SJCRH30 (cell line): ENCODE results near the gene DAPK1. TPM values are rescaled to one million over a fixed set of nuclear protein-coding genes. Genes with fewer than 3 reads are reported as not detected.

Source experiments
- DNase-seq, 2 experiments: peaks; one replicate each; pipeline ENCODE4 v3.0.0-alpha.2; 2015 to 2020
- H3K27ac ChIP-seq: fragments of 250-450 bp; sonication (Bioruptor Pico); 2 replicates; pipeline ENCODE4 v1.5.1; 2020; ENCODE audit warnings: mild to moderate bottlenecking, moderate library complexity
- H3K27me3 ChIP-seq: fragments of 250-450 bp; sonication (Bioruptor Pico); 2 replicates; pipeline ENCODE4 v1.5.1; 2020; ENCODE audit warnings: mild to moderate bottlenecking, moderate library complexity
- H3K36me3 ChIP-seq: fragments of 250-450 bp; sonication (Bioruptor Pico); 2 replicates; pipeline ENCODE4 v1.5.1; 2020; ENCODE audit warnings: mild to moderate bottlenecking, moderate library complexity
- H3K4me1 ChIP-seq: fragments of 250-450 bp; sonication (Bioruptor Pico); 2 replicates; pipeline ENCODE4 v1.5.1; 2020; ENCODE audit warnings: mild to moderate bottlenecking, moderate library complexity
- H3K4me3 ChIP-seq: fragments of 250-450 bp; sonication (Bioruptor Pico); 2 replicates; pipeline ENCODE4 v1.5.1; 2020; ENCODE audit warnings: mild to moderate bottlenecking, moderate library complexity
- H3K9me3 ChIP-seq: fragments of 250-450 bp; sonication (Bioruptor Pico); replicated peaks from 2 replicates; pipeline ENCODE4 v1.5.1; 2020; ENCODE audit warnings: mild to moderate bottlenecking, moderate library complexity
- total RNA-seq: library from RNA; depleted of rRNA; stranded (reverse); fragments of >200 nt; shearing (Covaris generic); gene quantifications from 2 replicates; pipeline ENCODE4 v1.2.3, GENCODE V29; 2014

Gene DAPK1
- total RNA-seq, 1 experiment from 2014 or later, result 73.5 TPM

- Histone ChIP-seq H3K9me3 (no peaks in the 10 kb centered on the region), H3K36me3 (no peaks in the 10 kb centered on the region), H3K4me3 (no peak overlapping the region), H3K27me3 (no peaks in the 10 kb centered on the region), H3K4me1 (peaks cover 31% of the 10 kb centered on the region), H3K27ac (no peak overlapping the region)
- peak in 1 of 2 experiments; percentile 17 for DNase-seq
Observed at GRCh38 chr9:87716141-87716540, 218.5 kb downstream of the DAPK1 start.

- no peaks in the 10 kb centered on the region for H3K27me3 ChIP-seq
- no peaks in the 10 kb centered on the region for H3K36me3 ChIP-seq
- H3K9me3 ChIP-seq, result no peaks in the 10 kb centered on the region
- H3K27ac ChIP-seq, result no peak overlapping the region
- no peak overlapping the region for H3K4me3 ChIP-seq
- DNase-seq, result no peak
- peaks cover 22% of the 10 kb centered on the region for H3K4me1 ChIP-seq
Observed at GRCh38 chr9:87717456-87717855, 219.8 kb downstream of the DAPK1 start.

DNA sequence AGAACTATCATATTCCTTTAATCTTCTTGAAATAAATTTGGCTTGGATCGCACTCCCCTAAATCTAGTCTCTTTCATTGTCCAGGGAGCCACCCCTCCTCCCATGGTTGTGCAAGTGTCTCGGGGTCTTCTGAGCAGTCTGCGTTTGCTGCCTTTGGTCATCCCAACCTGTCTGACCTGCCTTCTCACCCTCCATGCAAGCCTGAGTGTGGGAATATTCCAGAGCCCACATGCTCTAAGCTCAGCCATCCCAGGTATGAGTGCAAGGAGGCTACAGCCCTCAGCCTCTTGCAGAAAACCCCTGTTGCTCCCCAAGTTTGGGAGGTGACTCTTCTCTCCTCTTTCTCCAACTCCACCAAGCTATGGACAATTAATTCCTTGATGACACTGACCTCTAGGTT, 220.6 kb downstream of the DAPK1 start:
- Histone ChIP-seq H3K36me3 (no peaks in the 10 kb centered on the region), H3K27ac (no peak overlapping the region), H3K4me1 (peaks cover 15% of the 10 kb centered on the region), H3K27me3 (no peaks in the 10 kb centered on the region), H3K4me3 (no peak overlapping the region), H3K9me3 (no peaks in the 10 kb centered on the region)
- no peak for DNase-seq

- H3K36me3 ChIP-seq, result no peaks in the 10 kb centered on the region
- H3K27me3 ChIP-seq, result no peaks in the 10 kb centered on the region
- no peak for DNase-seq
- H3K27ac ChIP-seq, result no peak overlapping the region
- H3K4me1 ChIP-seq, result peaks cover 9% of the 10 kb centered on the region
- no peak overlapping the region for H3K4me3 ChIP-seq
- H3K9me3 ChIP-seq, result no peaks in the 10 kb centered on the region
Observed at GRCh38 chr9:87718852-87719612, 221.4 kb downstream of the DAPK1 start.

DNA sequence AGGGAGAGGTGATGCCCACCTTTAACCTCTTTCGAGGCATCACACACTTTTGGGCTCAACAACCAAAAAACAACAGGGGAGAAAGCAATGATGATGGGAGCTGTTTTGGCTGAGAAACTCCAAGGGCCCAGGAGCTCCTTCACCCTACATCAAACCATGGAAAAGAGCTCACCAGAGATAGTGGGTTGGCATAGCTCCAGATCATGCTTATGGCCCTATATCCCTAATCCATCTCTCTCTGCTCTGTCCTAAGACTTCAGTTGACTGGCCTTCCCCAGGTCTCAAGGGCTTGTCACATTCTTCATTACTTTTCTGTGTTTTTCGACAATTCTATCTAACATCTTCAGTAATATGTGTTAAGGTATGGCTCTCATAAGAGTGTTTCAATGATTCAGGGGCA, 222.5 kb downstream of the DAPK1 start:
- Histone ChIP-seq H3K27ac (no peak overlapping the region), H3K27me3 (no peaks in the 10 kb centered on the region), H3K4me1 (no peaks in the 10 kb centered on the region), H3K36me3 (no peaks in the 10 kb centered on the region), H3K9me3 (no peaks in the 10 kb centered on the region), H3K4me3 (no peak overlapping the region)
- no peak for DNase-seq

- no peak overlapping the region for H3K27ac ChIP-seq
- no peaks in the 10 kb centered on the region for H3K27me3 ChIP-seq
- DNase-seq, result no peak
- H3K9me3 ChIP-seq, result no peaks in the 10 kb centered on the region
- no peaks in the 10 kb centered on the region for H3K36me3 ChIP-seq
- no peak overlapping the region for H3K4me3 ChIP-seq
- no peaks in the 10 kb centered on the region for H3K4me1 ChIP-seq
Observed at GRCh38 chr9:87722393-87723088, 224.9 kb downstream of the DAPK1 start.

GRCh38 chr9:87725356-87725899, 227.8 kb downstream of the DAPK1 start:
- no peaks in the 10 kb centered on the region for H3K4me1 ChIP-seq
- no peak for DNase-seq
- H3K27me3 ChIP-seq, result no peaks in the 10 kb centered on the region
- peak overlapping the region; percentile 60 for H3K4me3 ChIP-seq
- no peaks in the 10 kb centered on the region for H3K9me3 ChIP-seq
- H3K36me3 ChIP-seq, result no peaks in the 10 kb centered on the region
- H3K27ac ChIP-seq, result no peak overlapping the region

DNA sequence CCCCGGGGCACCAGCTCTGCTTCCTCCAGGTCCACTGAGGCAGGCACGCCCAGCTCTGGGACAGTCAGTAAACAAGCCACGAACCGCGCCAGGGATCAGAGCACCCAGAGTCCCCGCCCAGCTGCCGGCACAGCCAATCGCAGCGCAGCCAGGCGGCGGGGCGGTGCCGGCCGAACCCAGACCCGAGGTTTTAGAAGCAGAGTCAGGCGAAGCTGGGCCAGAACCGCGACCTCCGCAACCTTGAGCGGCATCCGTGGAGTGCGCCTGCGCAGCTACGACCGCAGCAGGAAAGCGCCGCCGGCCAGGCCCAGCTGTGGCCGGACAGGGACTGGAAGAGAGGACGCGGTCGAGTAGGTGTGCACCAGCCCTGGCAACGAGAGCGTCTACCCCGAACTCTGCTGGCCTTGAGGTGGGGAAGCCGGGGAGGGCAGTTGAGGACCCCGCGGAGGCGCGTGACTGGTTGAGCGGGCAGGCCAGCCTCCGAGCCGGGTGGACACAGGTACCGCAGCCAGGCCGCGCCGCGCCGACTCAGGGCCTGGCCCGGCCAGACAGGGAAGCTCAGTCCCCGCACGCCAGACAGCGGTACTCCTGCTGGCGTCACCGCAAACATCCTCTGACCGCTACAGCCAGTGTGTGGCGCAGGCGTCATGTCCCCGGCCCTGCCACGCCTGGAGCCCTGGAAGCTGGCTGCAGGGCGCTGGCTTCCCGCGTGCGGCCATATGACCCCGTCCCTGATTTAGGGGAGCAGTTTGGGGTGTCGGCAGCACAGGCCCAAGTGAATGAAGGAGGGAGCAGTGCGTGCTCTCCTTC, 228.4 kb downstream of the DAPK1 start, which contains the start of gene CTSL:
Gene CTSL (plus strand): TSS at position 220 of the 810 bp plus-strand sequence. CDS start 1,485 bp downstream, outside the sequence.
- no peaks in the 10 kb centered on the region for H3K36me3 ChIP-seq
- H3K9me3 ChIP-seq, result no peaks in the 10 kb centered on the region
- H3K27me3 ChIP-seq, result no peaks in the 10 kb centered on the region
- H3K4me3 ChIP-seq, result peak within 1 kb of the TSS; percentile 60
- H3K4me1 ChIP-seq, result no peaks in the 10 kb centered on the region
- peak; percentile 72 to 77 for DNase-seq
- peak within 1 kb of the TSS; percentile 7; the same call in 1 of the 2 replicates for H3K27ac ChIP-seq

DNA sequence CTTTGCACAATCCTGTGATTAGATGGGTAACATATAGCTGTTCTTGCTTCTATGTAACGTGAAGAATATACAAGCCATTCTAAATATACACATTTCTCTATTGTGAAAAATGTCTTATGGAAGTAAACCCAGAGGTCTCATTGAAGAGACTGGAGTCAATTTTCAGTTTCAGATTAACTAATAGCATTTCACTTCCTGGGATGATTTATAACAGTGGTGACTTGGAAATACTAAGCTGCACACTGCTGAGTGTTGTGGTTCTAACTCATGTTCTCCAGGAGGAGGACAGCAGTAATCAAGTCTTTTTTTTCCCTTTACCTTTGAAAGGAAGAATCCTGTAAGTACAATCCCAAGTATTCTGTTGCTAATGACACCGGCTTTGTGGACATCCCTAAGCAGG, 231.6 kb downstream of the DAPK1 start:
- Histone ChIP-seq H3K4me3 (no peak overlapping the region), H3K27ac (no peak overlapping the region), H3K9me3 (no peaks in the 10 kb centered on the region), H3K36me3 (0 out of 2 replicates have a peak, but pooled peaks cover 4% of the 10 kb centered on the region), H3K4me1 (no peaks in the 10 kb centered on the region), H3K27me3 (no peaks in the 10 kb centered on the region)
- DNase-seq, result no peak

- no peak for DNase-seq
- no peaks in the 10 kb centered on the region for H3K27me3 ChIP-seq
- H3K9me3 ChIP-seq, result no peaks in the 10 kb centered on the region
- no peak overlapping the region for H3K4me3 ChIP-seq
- no peak overlapping the region for H3K27ac ChIP-seq
- H3K4me1 ChIP-seq, result no peaks in the 10 kb centered on the region
- H3K36me3 ChIP-seq, result 0 out of 2 replicates have a peak, but pooled peaks cover 4% of the 10 kb centered on the region
Observed at GRCh38 chr9:87731321-87731720, 233.7 kb downstream of the DAPK1 start.

- H3K27me3 ChIP-seq, result no peaks in the 10 kb centered on the region
- no peaks in the 10 kb centered on the region for H3K9me3 ChIP-seq
- H3K36me3 ChIP-seq, result 0 out of 2 replicates have a peak, but pooled peaks cover 4% of the 10 kb centered on the region
- H3K4me1 ChIP-seq, result no peaks in the 10 kb centered on the region
- H3K27ac ChIP-seq, result no peak overlapping the region
- H3K4me3 ChIP-seq, result no peak overlapping the region
- no peak for DNase-seq
Observed at GRCh38 chr9:87732344-87732743, 234.7 kb downstream of the DAPK1 start.

GRCh38 chr9:87732756-87733155, 235.1 kb downstream of the DAPK1 start:
- H3K9me3 ChIP-seq, result no peaks in the 10 kb centered on the region
- no peak overlapping the region for H3K27ac ChIP-seq
- 0 out of 2 replicates have a peak, but pooled peaks cover 4% of the 10 kb centered on the region for H3K36me3 ChIP-seq
- H3K4me1 ChIP-seq, result no peaks in the 10 kb centered on the region
- no peak for DNase-seq
- no peak overlapping the region for H3K4me3 ChIP-seq
- H3K27me3 ChIP-seq, result no peaks in the 10 kb centered on the region

- Histone ChIP-seq H3K27me3 (no peaks in the 10 kb centered on the region), H3K4me1 (no peaks in the 10 kb centered on the region), H3K4me3 (no peak overlapping the region), H3K27ac (no peak overlapping the region), H3K9me3 (no peaks in the 10 kb centered on the region), H3K36me3 (0 out of 2 replicates have a peak, but pooled peaks cover 4% of the 10 kb centered on the region)
- no peak for DNase-seq
Observed at GRCh38 chr9:87733273-87734052, 235.8 kb downstream of the DAPK1 start.

GRCh38 chr9:87734106-87734505, 236.4 kb downstream of the DAPK1 start:
- Histone ChIP-seq H3K27me3 (no peaks in the 10 kb centered on the region), H3K9me3 (no peaks in the 10 kb centered on the region)

More at GRCh38 chr9:87734106-87734505, 236.4 kb downstream of the DAPK1 start:
- no peak overlapping the region for H3K27ac ChIP-seq
- DNase-seq, result no peak
- H3K4me1 ChIP-seq, result no peaks in the 10 kb centered on the region
- H3K36me3 ChIP-seq, result 0 out of 2 replicates have a peak, but pooled peaks cover 4% of the 10 kb centered on the region
- no peak overlapping the region for H3K4me3 ChIP-seq
